ENCODE measurements around the gene C9.

DNA sequence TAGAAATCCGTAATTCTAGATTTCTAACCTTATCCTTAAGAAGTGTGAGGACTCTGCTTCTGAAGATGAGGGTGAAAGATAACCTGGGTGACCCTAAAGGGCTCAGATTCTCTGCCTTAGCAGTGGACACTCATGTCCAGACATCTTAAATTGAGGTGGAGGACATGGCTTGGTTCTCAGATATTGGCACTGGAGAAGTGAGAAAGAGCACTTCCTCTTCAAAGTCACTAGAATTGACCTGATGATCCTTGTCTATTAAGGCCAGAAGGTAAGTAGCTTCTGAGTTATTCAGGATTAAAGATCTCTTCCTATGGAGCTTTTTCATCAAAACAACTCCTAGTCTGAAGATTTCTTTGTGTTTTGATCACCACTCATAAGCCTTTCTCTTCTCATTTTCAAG is 54.8 kb downstream of the C9 start:
- TF ChIP-seq POLR2A (IDR thresholded peaks at IDR 0.05; ENCODE audit: low read depth, low read length) (no peak), BHLHE40 (IDR thresholded peaks at IDR 0.05; ENCODE audit: low read depth, low read length) (no peak)
- TF ChIP-seq, protein P1, sequence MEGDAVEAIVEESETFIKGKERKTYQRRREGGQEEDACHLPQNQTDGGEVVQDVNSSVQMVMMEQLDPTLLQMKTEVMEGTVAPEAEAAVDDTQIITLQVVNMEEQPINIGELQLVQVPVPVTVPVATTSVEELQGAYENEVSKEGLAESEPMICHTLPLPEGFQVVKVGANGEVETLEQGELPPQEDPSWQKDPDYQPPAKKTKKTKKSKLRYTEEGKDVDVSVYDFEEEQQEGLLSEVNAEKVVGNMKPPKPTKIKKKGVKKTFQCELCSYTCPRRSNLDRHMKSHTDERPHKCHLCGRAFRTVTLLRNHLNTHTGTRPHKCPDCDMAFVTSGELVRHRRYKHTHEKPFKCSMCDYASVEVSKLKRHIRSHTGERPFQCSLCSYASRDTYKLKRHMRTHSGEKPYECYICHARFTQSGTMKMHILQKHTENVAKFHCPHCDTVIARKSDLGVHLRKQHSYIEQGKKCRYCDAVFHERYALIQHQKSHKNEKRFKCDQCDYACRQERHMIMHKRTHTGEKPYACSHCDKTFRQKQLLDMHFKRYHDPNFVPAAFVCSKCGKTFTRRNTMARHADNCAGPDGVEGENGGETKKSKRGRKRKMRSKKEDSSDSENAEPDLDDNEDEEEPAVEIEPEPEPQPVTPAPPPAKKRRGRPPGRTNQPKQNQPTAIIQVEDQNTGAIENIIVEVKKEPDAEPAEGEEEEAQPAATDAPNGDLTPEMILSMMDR (conservative IDR thresholded peaks at IDR 0.05; ENCODE audit: low read depth, low read length): no peak
- TF ChIP-seq, protein P2, sequence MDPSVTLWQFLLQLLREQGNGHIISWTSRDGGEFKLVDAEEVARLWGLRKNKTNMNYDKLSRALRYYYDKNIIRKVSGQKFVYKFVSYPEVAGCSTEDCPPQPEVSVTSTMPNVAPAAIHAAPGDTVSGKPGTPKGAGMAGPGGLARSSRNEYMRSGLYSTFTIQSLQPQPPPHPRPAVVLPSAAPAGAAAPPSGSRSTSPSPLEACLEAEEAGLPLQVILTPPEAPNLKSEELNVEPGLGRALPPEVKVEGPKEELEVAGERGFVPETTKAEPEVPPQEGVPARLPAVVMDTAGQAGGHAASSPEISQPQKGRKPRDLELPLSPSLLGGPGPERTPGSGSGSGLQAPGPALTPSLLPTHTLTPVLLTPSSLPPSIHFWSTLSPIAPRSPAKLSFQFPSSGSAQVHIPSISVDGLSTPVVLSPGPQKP (IDR thresholded peaks at IDR 0.05; ENCODE audit: borderline replicate concordance, low read depth, low read length): no peak
- TF ChIP-seq, protein P3, sequence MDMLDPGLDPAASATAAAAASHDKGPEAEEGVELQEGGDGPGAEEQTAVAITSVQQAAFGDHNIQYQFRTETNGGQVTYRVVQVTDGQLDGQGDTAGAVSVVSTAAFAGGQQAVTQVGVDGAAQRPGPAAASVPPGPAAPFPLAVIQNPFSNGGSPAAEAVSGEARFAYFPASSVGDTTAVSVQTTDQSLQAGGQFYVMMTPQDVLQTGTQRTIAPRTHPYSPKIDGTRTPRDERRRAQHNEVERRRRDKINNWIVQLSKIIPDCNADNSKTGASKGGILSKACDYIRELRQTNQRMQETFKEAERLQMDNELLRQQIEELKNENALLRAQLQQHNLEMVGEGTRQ (IDR thresholded peaks at IDR 0.05; ENCODE audit: low read depth, low read length): no peak
